Measurements from ENCODE around the gene SCOC.
"Not testable (repeated sequence)": the region's sequence is repeated elsewhere in the genome, so short reads cannot be mapped to it uniquely, and the experiment has no call there.

SCOC gene

GRCh38 chr4:140382732-140383131, 9.3 kb downstream of the SCOC start:
- ChIA-PET POLR2A (interaction anchor here (0.7 kb wide), 1 partner anchor 8 kb away, joined by 3 read pairs; no protein-coding TSS in a partner anchor), CTCF (interaction anchor here (1.4 kb wide), 1 partner anchor 22 kb away, joined by 5 read pairs; no protein-coding TSS in a partner anchor)

GRCh38 chr4:140388015-140388414, 14.6 kb downstream of the SCOC start:
- ChIA-PET CTCF (no interaction called here), POLR2A (no interaction called here)
- no peak for DNase-seq (ENCODE audit: low read depth, low spot score)
- TF ChIP-seq CTCF (IDR thresholded peaks at IDR 0.05; ENCODE audit: insufficient read depth, low read length, missing control alignments) = no peak
- no peak overlapping the region for H3K4me3 ChIP-seq (ENCODE audit: low read depth, low read length)

More at GRCh38 chr4:140382732-140383131, 9.3 kb downstream of the SCOC start:
- no peak for TF ChIP-seq CTCF (IDR thresholded peaks at IDR 0.05; ENCODE audit: insufficient read depth, low read length, missing control alignments)
- DNase-seq (ENCODE audit: low read depth, low spot score) = no peak
- no peak overlapping the region for H3K4me3 ChIP-seq (ENCODE audit: low read depth, low read length)

- ChIA-PET POLR2A (no interaction called here), CTCF (no interaction called here)
- no peak overlapping the region for H3K4me3 ChIP-seq (ENCODE audit: low read depth, low read length)
- no peak for TF ChIP-seq CTCF (IDR thresholded peaks at IDR 0.05; ENCODE audit: insufficient read depth, low read length, missing control alignments)
- DNase-seq (ENCODE audit: low read depth, low spot score) = no peak
These were observed 22.2 kb downstream of the SCOC start for GRCh38 chr4:140395668-140396067.

- CTCF ChIA-PET = interaction anchor here (1.4 to 1.9 kb wide), 2 partner anchors 28 to 40 kb away, joined by 4 to 6 read pairs; no protein-coding TSS in a partner anchor
- no peak overlapping the region for H3K4me3 ChIP-seq (ENCODE audit: low read depth, low read length)
- no peak for TF ChIP-seq CTCF (IDR thresholded peaks at IDR 0.05; ENCODE audit: insufficient read depth, low read length, missing control alignments)
- POLR2A ChIA-PET = no interaction called here
- DNase-seq (ENCODE audit: low read depth, low spot score) = no peak
These were observed 26.7 kb downstream of the SCOC start for GRCh38 chr4:140400111-140400510.

GRCh38 chr4:140406292-140406691, 32.8 kb downstream of the SCOC start:
- POLR2A ChIA-PET = no interaction called here
- no peak for DNase-seq (ENCODE audit: low read depth, low spot score)
- TF ChIP-seq CTCF (IDR thresholded peaks at IDR 0.05; ENCODE audit: insufficient read depth, low read length, missing control alignments) = no peak
- CTCF ChIA-PET = no interaction called here
- H3K4me3 ChIP-seq (ENCODE audit: low read depth, low read length) = no peak overlapping the region

- H3K4me3 ChIP-seq (ENCODE audit: low read depth, low read length) = no peak overlapping the region
- ChIA-PET CTCF (no interaction called here), POLR2A (no interaction called here)
- DNase-seq (ENCODE audit: low read depth, low spot score) = no peak
- TF ChIP-seq CTCF (IDR thresholded peaks at IDR 0.05; ENCODE audit: insufficient read depth, low read length, missing control alignments) = no peak
These were observed 35.5 kb downstream of the SCOC start for GRCh38 chr4:140408974-140409373.

- DNase-seq (ENCODE audit: low read depth, low spot score); H3K4me3 ChIP-seq (ENCODE audit: low read depth, low read length); POLR2A ChIA-PET: not testable (repeated sequence)
- CTCF ChIA-PET = interaction anchor here (2.2 kb wide), 1 partner anchor 14 kb away, joined by 6 read pairs; the partner anchor contains the start of gene CLGN
These were observed 39.9 kb downstream of the SCOC start for GRCh38 chr4:140413130-140413969.
